ENCODE data around the gene RPLP1. TPM values are rescaled to one million over a fixed set of nuclear protein-coding genes. Genes with fewer than 3 reads are reported as not detected.
A peak's percentile ranks its signal among the peaks of the same experiment; 100 is the strongest.

Gene RPLP1
- total and polyA plus RNA-seq, 4 donors = 43.6 to 1,480 (median 918) TPM

- Histone ChIP-seq H3K4me3 (ENCODE audit: low read depth, low read length) (peak within 1 kb of the TSS; percentile 88), H3K9me3 (ENCODE audit: control insufficient read depth, insufficient read depth, low read length) (no peaks in the 10 kb centered on the region), H3K27ac (ENCODE audit: low read depth, low read length) (peak within 1 kb of the TSS; percentile 62), H3K36me3 (ENCODE audit: control insufficient read depth, insufficient read depth, low read length) (no peaks in the 10 kb centered on the region), H3K4me1 (ENCODE audit: control insufficient read depth, insufficient read depth, low read length) (peaks cover 6% of the 10 kb centered on the region), H3K27me3 (ENCODE audit: control insufficient read depth, insufficient read depth, low read length) (no peaks in the 10 kb centered on the region)
- WGBS (ENCODE audit: insufficient coverage) = under 1% methylated on average over 73 of the region's 78 CpGs
- peak; percentile 76 to 97 (median 86) for DNase-seq (ENCODE audit: low read depth in 4 of 6, low spot score in 6 of 6)
These were observed 38.6 kb upstream of the RPLP1 start, which contains the start of gene KIF23 for GRCh38 chr15:69413822-69414700. Gene KIF23 (plus strand): TSS chr15:69414349. CDS start chr15:69414466, 117 bp downstream.

- Histone ChIP-seq H3K9me3 (ENCODE audit: control insufficient read depth, insufficient read depth, low read length) (no peaks in the 10 kb centered on the region), H3K36me3 (ENCODE audit: control insufficient read depth, insufficient read depth, low read length) (no peaks in the 10 kb centered on the region), H3K27ac (ENCODE audit: low read depth, low read length) (peak overlapping the region; percentile 62), H3K4me1 (ENCODE audit: control insufficient read depth, insufficient read depth, low read length) (peaks cover 6% of the 10 kb centered on the region), H3K27me3 (ENCODE audit: control insufficient read depth, insufficient read depth, low read length) (no peaks in the 10 kb centered on the region), H3K4me3 (ENCODE audit: low read depth, low read length) (peak overlapping the region; percentile 88)
- WGBS (ENCODE audit: insufficient coverage) = 0% methylated on average over 23 of the region's 29 CpGs
- peak in 1 of 6 donors; percentile 47 for DNase-seq (ENCODE audit: low read depth in 4 of 6, low spot score in 6 of 6)
These were observed 37.9 kb upstream of the RPLP1 start for GRCh38 chr15:69414701-69415167.

DNA sequence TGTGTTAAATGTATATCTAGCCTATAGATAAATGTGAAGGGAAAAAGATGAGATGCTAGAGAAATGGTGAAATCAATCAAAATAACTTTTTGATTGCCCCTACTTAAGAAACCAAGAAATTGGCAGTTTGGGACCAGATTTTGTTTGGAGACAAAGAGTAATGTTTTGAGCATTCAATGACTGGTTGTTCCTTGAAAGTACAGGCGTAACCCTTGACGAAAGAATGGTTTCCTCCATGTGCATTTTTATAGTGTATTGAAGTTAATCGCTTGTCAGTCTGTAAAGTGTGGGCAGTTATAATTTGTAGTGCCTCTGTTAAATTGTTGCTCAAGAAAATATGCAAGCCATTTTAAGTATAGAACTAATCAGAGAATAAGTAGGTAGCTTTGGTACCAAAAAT is 37.2 kb upstream of the RPLP1 start:
- Histone ChIP-seq H3K4me3 (ENCODE audit: low read depth, low read length) (peak overlapping the region; percentile 88), H3K27me3 (ENCODE audit: control insufficient read depth, insufficient read depth, low read length) (no peaks in the 10 kb centered on the region), H3K9me3 (ENCODE audit: control insufficient read depth, insufficient read depth, low read length) (no peaks in the 10 kb centered on the region), H3K36me3 (ENCODE audit: control insufficient read depth, insufficient read depth, low read length) (no peaks in the 10 kb centered on the region), H3K27ac (ENCODE audit: low read depth, low read length) (no peak overlapping the region), H3K4me1 (ENCODE audit: control insufficient read depth, insufficient read depth, low read length) (peaks cover 6% of the 10 kb centered on the region)
- DNase-seq (ENCODE audit: low read depth in 4 of 6, low spot score in 6 of 6) = no peak
- WGBS (ENCODE audit: insufficient coverage) = 37% methylated on average over 2 of the region's 3 CpGs

DNA sequence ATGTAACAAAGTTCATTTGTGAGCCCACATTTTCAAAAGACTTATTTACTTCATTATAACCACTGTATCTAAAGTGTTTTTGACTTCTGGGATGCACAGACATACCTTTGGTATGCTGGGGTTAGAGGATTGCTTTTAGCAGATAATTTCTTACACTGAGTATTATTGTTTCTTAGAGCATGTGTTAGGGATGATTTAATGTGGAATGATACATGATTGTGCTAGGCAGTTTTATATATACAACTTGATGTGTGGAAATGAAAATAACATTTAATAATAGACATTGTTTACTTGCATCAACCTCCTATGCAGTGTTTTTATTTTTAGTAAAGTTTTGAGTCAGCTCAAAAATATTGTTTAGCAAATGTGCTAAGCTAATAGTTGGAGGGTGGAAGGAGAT is 35.0 kb upstream of the RPLP1 start:
- no peaks in the 10 kb centered on the region for H3K9me3 ChIP-seq (ENCODE audit: control insufficient read depth, insufficient read depth, low read length)
- H3K27ac ChIP-seq (ENCODE audit: low read depth, low read length) = no peak overlapping the region
- H3K4me3 ChIP-seq (ENCODE audit: low read depth, low read length) = no peak overlapping the region
- no peak for DNase-seq (ENCODE audit: low read depth in 4 of 6, low spot score in 6 of 6)
- H3K36me3 ChIP-seq (ENCODE audit: control insufficient read depth, insufficient read depth, low read length) = peaks cover under 1% of the 10 kb centered on the region
- H3K27me3 ChIP-seq (ENCODE audit: control insufficient read depth, insufficient read depth, low read length) = no peaks in the 10 kb centered on the region
- peaks cover 6% of the 10 kb centered on the region for H3K4me1 ChIP-seq (ENCODE audit: control insufficient read depth, insufficient read depth, low read length)

GRCh38 chr15:69421498-69421897 is 31.1 kb upstream of the RPLP1 start:
- Histone ChIP-seq H3K27me3 (ENCODE audit: control insufficient read depth, insufficient read depth, low read length) (no peaks in the 10 kb centered on the region), H3K4me3 (ENCODE audit: low read depth, low read length) (no peak overlapping the region), H3K9me3 (ENCODE audit: control insufficient read depth, insufficient read depth, low read length) (no peaks in the 10 kb centered on the region), H3K36me3 (ENCODE audit: control insufficient read depth, insufficient read depth, low read length) (peaks cover 4% of the 10 kb centered on the region), H3K4me1 (ENCODE audit: control insufficient read depth, insufficient read depth, low read length) (no peaks in the 10 kb centered on the region), H3K27ac (ENCODE audit: low read depth, low read length) (no peak overlapping the region)
- DNase-seq (ENCODE audit: low read depth in 4 of 6, low spot score in 6 of 6) = no peak

- H3K27ac ChIP-seq (ENCODE audit: low read depth, low read length) = peak overlapping the region; percentile 29
- H3K36me3 ChIP-seq (ENCODE audit: control insufficient read depth, insufficient read depth, low read length) = peaks cover 4% of the 10 kb centered on the region
- no peaks in the 10 kb centered on the region for H3K4me1 ChIP-seq (ENCODE audit: control insufficient read depth, insufficient read depth, low read length)
- WGBS (ENCODE audit: insufficient coverage) = 72% methylated on average over 2 of the region's 4 CpGs
- H3K4me3 ChIP-seq (ENCODE audit: low read depth, low read length) = no peak overlapping the region
- H3K9me3 ChIP-seq (ENCODE audit: control insufficient read depth, insufficient read depth, low read length) = no peaks in the 10 kb centered on the region
- H3K27me3 ChIP-seq (ENCODE audit: control insufficient read depth, insufficient read depth, low read length) = no peaks in the 10 kb centered on the region
- DNase-seq (ENCODE audit: low read depth in 4 of 6, low spot score in 6 of 6) = no peak
These were observed 30.2 kb upstream of the RPLP1 start for GRCh38 chr15:69422336-69422895.

DNA sequence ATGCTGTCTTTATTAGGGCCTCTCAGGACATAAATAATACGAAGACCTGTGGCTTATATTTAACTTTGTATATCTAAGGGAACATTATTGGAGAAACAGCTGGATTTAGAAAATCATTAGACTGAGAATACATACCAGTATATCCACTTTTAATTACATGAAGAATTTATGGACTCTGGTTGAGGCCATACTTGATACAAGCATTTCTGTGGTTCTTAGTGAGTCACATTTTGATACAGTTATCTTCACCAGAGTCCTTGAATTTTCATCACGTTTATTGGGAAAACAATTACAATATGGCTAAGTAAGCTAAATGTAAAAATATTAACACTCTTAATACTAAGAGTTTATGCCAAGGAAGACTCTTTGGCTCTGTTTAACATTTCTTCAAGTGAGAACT is 28.6 kb upstream of the RPLP1 start:
- Histone ChIP-seq H3K27me3 (ENCODE audit: control insufficient read depth, insufficient read depth, low read length) (no peaks in the 10 kb centered on the region), H3K27ac (ENCODE audit: low read depth, low read length) (no peak overlapping the region), H3K36me3 (ENCODE audit: control insufficient read depth, insufficient read depth, low read length) (peaks cover 4% of the 10 kb centered on the region), H3K4me1 (ENCODE audit: control insufficient read depth, insufficient read depth, low read length) (no peaks in the 10 kb centered on the region), H3K9me3 (ENCODE audit: control insufficient read depth, insufficient read depth, low read length) (no peaks in the 10 kb centered on the region), H3K4me3 (ENCODE audit: low read depth, low read length) (no peak overlapping the region)
- DNase-seq (ENCODE audit: low read depth in 4 of 6, low spot score in 6 of 6) = no peak
- WGBS (ENCODE audit: insufficient coverage) = no CpG with 5 or more reads among the region's 2 CpGs

DNA sequence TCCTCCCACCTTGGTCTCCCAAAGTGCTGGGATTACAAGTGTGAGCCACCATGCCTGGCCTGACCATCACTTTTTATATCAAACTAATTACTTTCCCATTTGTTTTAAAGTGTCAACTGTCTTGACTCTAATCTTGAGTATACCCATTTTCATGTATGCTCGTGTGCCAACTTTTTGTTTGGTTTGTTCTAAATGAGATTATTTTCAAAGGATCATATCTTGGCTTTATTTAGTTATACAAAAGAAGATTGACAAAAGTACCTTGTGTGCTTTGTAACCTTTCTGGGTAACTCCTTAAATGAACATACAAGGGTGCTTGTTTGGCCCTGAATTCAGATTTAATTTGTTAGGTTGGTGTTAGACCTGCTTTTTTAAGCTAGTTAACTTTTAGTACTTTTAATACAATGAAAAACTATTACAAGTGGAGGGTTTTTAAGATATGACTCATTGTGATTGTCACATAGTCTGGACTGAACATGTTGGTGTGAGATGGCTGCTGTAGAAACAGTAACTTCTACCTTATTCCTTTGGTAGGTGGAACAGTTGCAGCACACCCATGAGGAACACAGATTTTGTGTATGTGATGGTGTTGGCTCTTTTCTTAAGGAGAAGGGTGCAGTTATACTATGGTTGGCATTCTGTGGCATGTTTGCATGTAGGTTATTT is 27.7 kb upstream of the RPLP1 start:
- Histone ChIP-seq H3K36me3 (ENCODE audit: control insufficient read depth, insufficient read depth, low read length) (peaks cover 6% of the 10 kb centered on the region), H3K4me1 (ENCODE audit: control insufficient read depth, insufficient read depth, low read length) (no peaks in the 10 kb centered on the region), H3K27me3 (ENCODE audit: control insufficient read depth, insufficient read depth, low read length) (no peaks in the 10 kb centered on the region), H3K4me3 (ENCODE audit: low read depth, low read length) (no peak overlapping the region), H3K27ac (ENCODE audit: low read depth, low read length) (no peak overlapping the region), H3K9me3 (ENCODE audit: control insufficient read depth, insufficient read depth, low read length) (no peaks in the 10 kb centered on the region)
- WGBS (ENCODE audit: insufficient coverage) = no CpG with 5 or more reads among the region's 1 CpG
- DNase-seq (ENCODE audit: low read depth in 4 of 6, low spot score in 6 of 6) = no peak

GRCh38 chr15:69433831-69434230 is 18.8 kb upstream of the RPLP1 start:
- no CpG with 5 or more reads among the region's 1 CpG for WGBS (ENCODE audit: insufficient coverage)
- Histone ChIP-seq H3K4me1 (ENCODE audit: control insufficient read depth, insufficient read depth, low read length) (no peaks in the 10 kb centered on the region), H3K9me3 (ENCODE audit: control insufficient read depth, insufficient read depth, low read length) (no peaks in the 10 kb centered on the region), H3K4me3 (ENCODE audit: low read depth, low read length) (no peak overlapping the region), H3K27ac (ENCODE audit: low read depth, low read length) (no peak overlapping the region), H3K27me3 (ENCODE audit: control insufficient read depth, insufficient read depth, low read length) (no peaks in the 10 kb centered on the region), H3K36me3 (ENCODE audit: control insufficient read depth, insufficient read depth, low read length) (peaks cover 7% of the 10 kb centered on the region)
- DNase-seq (ENCODE audit: low read depth in 4 of 6, low spot score in 6 of 6) = no peak

All from spinal cord (tissue), 10 donors.